GM10847 (cell line): ENCODE measurements around the gene CST9L.

Experiments
- POLR2A ChIP-seq: IDR thresholded peaks from 2 replicates; pipeline ENCODE4 v1.6.1; 2011; ENCODE audit not compliant: insufficient read length; ENCODE audit errors: extremely low read depth

Gene CST9L

DNA sequence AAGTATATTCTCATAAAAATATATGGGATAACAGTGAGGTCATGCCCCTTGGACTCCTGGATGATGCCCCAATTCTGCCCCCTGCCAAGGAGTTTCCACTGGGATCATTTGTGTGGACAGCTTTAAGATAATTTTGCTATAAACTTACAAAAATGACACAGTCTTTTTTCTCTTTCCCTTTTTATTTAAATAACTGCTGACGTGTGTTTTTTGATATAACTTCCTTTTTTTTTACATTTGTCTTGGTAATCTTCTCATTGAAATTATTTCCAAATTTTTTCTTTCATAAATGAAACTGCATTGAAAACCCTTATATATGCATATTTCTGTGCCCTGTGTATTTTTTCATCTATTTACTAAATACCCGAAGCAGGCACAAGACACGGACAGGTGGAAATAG lies 31.3 kb downstream of the CST9L start:
- no peak for TF ChIP-seq POLR2A

GRCh38 chr20:23536328-23536974 lies 31.8 kb downstream of the CST9L start:
- no peak for TF ChIP-seq POLR2A

DNA sequence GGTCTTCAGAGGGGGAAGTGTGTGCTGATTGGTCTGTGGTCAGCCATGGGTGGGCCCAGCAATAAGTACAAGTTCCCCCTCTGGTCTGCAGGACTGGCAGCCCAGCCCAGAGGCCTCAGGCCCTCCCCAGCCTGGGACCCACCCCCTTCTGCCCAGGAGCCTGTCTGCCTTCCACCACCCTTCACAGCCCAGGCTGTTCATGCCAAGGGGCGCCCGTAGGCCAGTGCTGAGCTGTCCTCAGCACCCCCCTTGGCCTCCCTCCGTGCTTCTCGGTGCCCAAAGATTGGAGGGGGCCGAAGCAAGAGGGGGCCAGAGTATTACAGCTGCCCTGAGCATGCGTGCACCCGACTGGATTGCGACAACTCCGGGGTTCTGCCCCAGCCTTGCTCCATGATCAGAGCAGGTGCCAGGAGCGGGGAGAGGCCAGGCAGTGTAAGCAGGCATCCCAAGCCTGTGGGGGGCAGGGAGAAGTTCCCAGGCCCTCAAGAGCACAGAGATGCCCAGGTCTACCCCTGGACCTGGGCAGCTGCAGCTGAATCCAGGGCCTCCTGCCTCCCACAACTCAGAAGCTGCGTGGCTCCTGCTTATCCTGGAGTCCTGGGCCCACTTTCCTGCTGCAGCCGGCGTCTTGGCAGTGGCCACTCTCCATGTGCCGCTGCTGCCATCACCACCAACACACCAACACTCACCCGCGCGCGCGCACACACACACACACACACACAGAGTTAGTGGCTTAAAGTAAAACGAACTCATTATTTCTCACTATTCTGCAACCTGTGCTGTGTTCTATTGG lies 33.3 kb downstream of the CST9L start:
- TF ChIP-seq POLR2A: no peak

DNA sequence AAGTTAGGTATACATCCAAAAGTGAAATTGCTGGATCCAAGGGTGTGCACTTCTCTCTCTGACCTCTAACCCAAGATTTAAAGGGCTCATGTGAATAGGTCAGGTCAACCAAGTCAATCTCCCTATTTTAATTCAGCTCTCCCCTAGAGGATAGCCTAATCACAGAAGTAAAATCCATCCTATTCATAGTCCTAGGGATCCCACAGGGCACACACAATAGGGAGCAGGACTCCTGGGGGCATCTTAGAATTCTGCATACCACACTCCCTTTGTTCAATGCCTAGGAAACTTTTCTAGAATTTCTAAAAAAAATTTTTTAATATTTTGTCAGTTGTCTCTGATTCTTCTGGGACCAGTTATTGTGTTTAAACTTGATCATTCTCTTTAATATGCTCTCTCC lies 35.1 kb downstream of the CST9L start:
- TF ChIP-seq POLR2A: no peak

GRCh38 chr20:23532533-23532932 lies 35.8 kb downstream of the CST9L start:
- no peak for TF ChIP-seq POLR2A

DNA sequence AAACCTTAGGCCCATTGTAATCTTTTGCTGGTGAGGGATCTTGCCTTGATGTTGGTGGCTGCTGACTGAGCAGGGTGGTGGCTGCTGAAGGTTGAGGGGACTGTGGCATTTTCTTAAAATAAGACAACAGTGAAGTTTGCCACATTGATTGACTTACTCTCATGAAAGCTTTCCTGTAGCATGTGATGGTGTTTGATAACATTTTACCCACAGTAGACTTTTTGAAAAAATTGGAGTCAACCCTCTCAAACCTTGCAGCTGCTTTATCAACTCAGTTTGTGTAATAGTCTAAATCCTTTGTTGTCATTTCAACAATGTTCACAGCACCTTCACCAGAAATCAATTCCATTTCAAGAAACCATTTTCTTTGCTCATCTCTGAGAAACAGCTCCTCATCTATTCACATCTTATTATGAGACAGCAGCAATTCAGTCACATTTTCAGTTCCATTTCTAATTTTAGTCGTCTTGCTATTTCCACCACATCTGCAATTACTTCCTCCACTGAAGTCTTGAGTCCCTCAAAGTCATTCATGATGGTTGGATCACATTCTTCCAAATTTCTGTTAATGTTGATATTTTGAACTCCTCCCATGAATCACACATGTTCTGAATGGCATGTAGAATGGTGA lies 37.2 kb downstream of the CST9L start:
- no peak for TF ChIP-seq POLR2A

DNA sequence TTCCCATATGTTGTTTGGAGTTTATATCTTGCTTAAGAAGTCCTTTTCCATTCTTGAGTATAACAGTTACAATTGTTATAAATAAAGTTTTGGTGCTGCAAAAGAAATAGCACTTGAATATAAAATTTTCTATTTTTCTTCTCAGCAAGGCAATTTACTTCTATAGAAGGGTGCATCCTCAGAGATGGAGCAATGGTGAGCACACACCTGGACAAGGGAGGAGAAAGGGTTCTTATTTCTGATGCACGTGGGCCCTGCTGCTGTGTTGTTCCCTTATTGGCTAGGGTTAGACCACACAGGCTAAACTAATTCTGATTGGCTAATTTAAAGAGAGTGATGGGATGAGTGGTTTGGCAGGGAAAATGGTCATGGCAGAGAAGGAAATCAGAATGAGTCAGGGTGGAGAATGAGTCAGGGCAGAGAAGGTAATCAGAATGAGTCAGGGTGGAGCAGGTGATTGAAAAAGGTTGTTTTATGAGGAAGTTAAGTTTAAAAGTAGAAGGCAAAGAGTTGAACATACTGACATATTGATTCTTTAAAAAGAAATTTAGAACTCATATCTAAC lies 39.3 kb downstream of the CST9L start:
- TF ChIP-seq POLR2A: no peak

- TF ChIP-seq POLR2A: no peak
These were observed 41.4 kb downstream of the CST9L start for GRCh38 chr20:23526850-23527249.

- no peak for TF ChIP-seq POLR2A
These were observed 44.1 kb downstream of the CST9L start for GRCh38 chr20:23524146-23524545.

DNA sequence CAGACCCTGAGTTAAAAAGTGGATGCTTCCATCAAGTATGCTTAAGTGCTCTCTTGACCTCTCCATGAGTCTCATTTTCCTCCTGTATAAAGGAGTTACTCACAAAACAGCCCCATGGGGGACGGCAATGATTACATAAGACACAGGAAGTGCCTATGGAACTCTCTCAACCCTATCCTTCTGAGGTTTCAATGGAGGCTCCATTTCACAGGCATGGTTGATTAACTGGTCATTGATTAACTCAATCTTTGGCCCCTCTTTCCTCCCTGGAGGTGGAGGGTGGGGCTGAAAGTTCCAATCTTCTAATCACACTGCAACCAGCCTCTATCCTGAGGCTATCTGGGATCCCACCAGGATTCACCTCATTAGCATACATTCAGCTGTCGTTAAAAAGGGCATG lies 48.1 kb downstream of the CST9L start:
- TF ChIP-seq POLR2A: no peak

DNA sequence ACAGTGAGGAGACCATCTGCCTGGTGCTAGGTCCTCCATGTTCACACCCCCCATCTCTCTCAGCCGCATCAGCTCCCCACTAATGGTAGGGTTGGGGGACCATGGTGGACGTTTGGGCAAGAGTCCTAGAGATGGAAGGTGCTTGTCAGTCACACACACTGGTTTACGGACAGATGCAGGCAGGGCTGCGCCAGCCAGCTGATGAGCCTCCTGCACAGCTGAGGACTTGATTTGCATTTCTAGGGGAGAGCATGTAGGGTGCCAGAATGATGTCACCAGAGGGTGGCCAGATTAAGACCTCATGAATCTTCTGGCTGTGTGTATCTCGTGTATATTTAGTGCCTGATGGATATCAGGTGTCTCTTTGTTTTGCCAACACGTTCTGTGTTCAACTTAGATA lies 48.7 kb downstream of the CST9L start:
- TF ChIP-seq POLR2A: no peak

GRCh38 chr20:23517719-23518118 lies 50.6 kb downstream of the CST9L start:
- no peak for TF ChIP-seq POLR2A

DNA sequence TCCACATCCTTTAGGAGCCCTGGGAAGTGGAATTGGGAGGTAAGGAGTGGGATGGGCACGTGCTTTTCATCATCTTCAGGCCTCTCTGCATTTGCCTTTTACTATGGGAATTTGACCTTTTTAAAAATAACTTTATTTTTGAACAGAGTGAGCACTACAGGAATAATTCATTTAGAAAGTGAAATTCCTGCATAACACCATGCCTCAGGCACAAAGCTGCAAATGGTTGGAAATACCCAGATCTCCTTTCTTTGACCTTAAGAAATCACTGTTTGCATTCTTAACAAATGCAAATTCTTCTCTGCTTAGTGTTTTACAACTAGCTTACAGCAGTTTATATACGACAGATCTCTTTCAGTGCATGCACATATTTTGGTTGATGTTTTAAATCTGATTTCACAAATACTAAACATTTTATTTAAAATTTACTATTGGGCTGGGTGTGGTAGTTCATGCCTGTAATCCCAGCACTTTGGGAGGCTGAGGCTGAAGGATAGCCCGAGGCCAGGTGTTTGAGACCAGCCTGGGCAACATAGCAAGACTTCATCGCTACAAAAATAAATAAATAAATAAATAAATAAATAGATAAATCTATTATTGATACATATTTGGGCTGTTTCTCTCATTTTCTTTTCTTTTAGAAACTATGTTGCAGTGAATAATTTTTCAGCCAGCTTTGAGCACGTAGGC lies 52.9 kb downstream of the CST9L start:
- no peak for TF ChIP-seq POLR2A

- TF ChIP-seq POLR2A: no peak
These were observed 53.4 kb downstream of the CST9L start for GRCh38 chr20:23514848-23515247.
